Lower lobe of right lung (tissue), 2 donors: ENCODE data around the gene SYNE2. TPM values are rescaled to one million over a fixed set of nuclear protein-coding genes. Genes with fewer than 3 reads are reported as not detected.
A peak's percentile ranks its signal among the peaks of the same experiment; 100 is the strongest.

ENCODE experiments used
- ATAC-seq, 2 donors: fragments of 200-7000 bp; cut with Tn5 transposase; one replicate each; pipeline ENCODE4 v1.9.1; 2020 to 2022; ENCODE audit warnings: mild to moderate bottlenecking in 2 of 2, moderate library complexity in 2 of 2
- DNase-seq: peaks from one replicate; pipeline ENCODE4 v3.0.0-alpha.2; 2020
- H3K27ac ChIP-seq: fragments of 200-600 bp; one replicate; pipeline ENCODE4 v1.8.0; 2022
- H3K27me3 ChIP-seq: fragments of 200-600 bp; one replicate; pipeline ENCODE4 v1.8.0; 2022; ENCODE audit warnings: low read depth
- H3K36me3 ChIP-seq: fragments of 200-600 bp; one replicate; pipeline ENCODE4 v1.8.0; 2022; ENCODE audit warnings: mild to moderate bottlenecking
- H3K4me1 ChIP-seq: fragments of 200-600 bp; one replicate; pipeline ENCODE4 v1.8.0; 2022
- H3K4me3 ChIP-seq: fragments of 200-600 bp; one replicate; pipeline ENCODE4 v1.8.0; 2022; ENCODE audit warnings: mild to moderate bottlenecking
- H3K9me3 ChIP-seq: fragments of 200-600 bp; one replicate; pipeline ENCODE4 v1.8.0; 2022
- intact Hi-C: fragments of 100-400 bp; cut with DNase I; formaldehyde crosslinking; loops from one replicate; pipeline ENCODE4 v1.11.0; 2022
- total RNA-seq: library from RNA; stranded (reverse); fragmentation: NEBNext Ultra II Directional; extraction: Animal tissue kit (Norgen Biotek cat#: 25700); gene quantifications from one replicate; pipeline ENCODE4 v1.2.1, GENCODE V29; 2021
- TF ChIP-seq, protein P1 (sequence below): fragments of 200-600 bp; IDR thresholded peaks from one replicate; pipeline ENCODE4 v1.8.0; 2022; ENCODE audit warnings: antibody characterized with exemption, mild to moderate bottlenecking
- donor health status: DM: no; HTN: yes; CAD: no; lungs with severe emphysema.

Gene SYNE2
- total RNA-seq, 1 donor from 2014 or later, result 129 TPM

DNA sequence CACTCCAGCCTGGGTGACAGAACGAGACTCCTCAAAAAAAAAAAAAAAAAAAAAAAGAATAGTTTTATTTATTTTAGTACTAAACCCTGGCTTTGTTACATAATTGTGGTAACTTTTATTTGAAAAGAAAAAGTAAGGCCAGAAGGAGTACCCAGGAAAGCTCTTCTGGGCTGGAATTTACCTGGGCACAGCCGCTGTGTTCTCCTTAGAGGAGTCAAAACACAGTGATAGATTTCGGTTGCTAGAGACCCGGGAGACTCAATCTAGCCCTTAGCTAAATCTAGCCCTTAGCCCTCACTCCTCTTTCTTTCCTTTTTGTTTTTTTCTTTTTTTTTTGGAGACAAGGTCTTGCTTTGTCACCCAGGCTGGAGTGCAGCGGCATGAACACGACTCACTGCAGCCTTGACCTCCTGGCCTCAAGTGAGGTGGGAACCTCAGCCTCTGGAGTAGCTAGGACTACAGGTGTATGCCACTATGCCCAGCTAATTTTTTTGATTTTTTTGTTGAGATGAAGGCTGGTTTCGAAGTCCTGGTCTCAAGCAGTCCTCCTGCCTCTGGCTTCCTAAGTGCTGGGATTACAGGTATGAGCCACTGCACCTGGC, 49.7 kb downstream of the SYNE2 start:
- ATAC-seq, result peak; percentile 80 to 89

DNA sequence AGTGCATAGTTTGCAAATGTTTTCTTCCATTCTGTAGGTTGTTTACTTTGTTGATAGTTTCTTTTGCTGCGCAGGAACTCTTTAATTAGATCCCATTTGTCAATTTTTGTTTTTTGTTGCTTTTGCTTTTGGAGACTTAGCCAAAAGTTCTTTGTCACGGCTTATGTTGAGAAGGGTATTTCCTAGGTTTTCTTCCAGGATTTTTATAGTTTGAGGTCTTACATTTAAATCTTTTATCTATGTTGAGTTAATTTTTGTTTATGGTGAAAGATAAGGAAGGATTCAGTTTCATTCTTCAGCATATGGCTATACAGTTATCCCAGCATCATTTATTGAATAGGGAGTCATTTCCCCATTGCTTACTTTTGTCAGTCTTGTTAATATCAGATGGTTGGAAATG, 51.9 kb downstream of the SYNE2 start:
- no peaks in the 10 kb centered on the region for H3K9me3 ChIP-seq
- no peak overlapping the region for H3K4me3 ChIP-seq
- H3K4me1 ChIP-seq, result peaks cover 41% of the 10 kb centered on the region
- no peaks in the 10 kb centered on the region for H3K27me3 ChIP-seq
- ATAC-seq (no peak), DNase-seq (no peak)
- no peaks in the 10 kb centered on the region for H3K36me3 ChIP-seq
- intact Hi-C loops, result no loop called here
- TF ChIP-seq, protein P1, sequence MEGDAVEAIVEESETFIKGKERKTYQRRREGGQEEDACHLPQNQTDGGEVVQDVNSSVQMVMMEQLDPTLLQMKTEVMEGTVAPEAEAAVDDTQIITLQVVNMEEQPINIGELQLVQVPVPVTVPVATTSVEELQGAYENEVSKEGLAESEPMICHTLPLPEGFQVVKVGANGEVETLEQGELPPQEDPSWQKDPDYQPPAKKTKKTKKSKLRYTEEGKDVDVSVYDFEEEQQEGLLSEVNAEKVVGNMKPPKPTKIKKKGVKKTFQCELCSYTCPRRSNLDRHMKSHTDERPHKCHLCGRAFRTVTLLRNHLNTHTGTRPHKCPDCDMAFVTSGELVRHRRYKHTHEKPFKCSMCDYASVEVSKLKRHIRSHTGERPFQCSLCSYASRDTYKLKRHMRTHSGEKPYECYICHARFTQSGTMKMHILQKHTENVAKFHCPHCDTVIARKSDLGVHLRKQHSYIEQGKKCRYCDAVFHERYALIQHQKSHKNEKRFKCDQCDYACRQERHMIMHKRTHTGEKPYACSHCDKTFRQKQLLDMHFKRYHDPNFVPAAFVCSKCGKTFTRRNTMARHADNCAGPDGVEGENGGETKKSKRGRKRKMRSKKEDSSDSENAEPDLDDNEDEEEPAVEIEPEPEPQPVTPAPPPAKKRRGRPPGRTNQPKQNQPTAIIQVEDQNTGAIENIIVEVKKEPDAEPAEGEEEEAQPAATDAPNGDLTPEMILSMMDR, result no peak
- H3K27ac ChIP-seq, result no peak overlapping the region

More for the DNA sequence above, 49.7 kb downstream of the SYNE2 start:
- intact Hi-C loops, result no loop called here
- peak overlapping the region; percentile 65 for H3K27ac ChIP-seq
- no peaks in the 10 kb centered on the region for H3K9me3 ChIP-seq
- H3K27me3 ChIP-seq, result no peaks in the 10 kb centered on the region
- DNase-seq, result no peak
- no peak overlapping the region for H3K4me3 ChIP-seq
- H3K36me3 ChIP-seq, result no peaks in the 10 kb centered on the region
- TF ChIP-seq, protein P1, result no peak
- H3K4me1 ChIP-seq, result peaks cover 30% of the 10 kb centered on the region

DNA sequence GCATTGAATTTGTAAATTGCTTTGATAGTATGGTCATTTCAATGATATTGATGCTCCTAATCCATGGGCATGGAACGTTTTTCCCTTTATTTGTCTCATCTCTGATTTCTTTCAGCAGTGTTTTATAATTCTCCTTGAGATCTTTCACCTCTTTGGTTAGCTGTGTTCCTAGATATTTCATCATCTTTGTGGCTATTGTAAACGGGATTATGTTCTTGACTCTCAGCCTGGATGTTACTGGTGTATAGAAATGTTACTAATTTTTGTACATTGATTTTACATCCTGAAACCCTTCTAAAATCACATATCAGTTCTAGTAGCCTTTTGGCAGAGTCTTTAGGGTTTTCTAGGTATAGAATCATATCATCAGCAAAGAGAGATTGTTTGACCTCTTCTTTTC, 52.6 kb downstream of the SYNE2 start:
- Histone ChIP-seq H3K9me3 (no peaks in the 10 kb centered on the region), H3K4me1 (peaks cover 41% of the 10 kb centered on the region), H3K27ac (no peak overlapping the region), H3K4me3 (no peak overlapping the region), H3K27me3 (no peaks in the 10 kb centered on the region), H3K36me3 (no peaks in the 10 kb centered on the region)
- ATAC-seq (no peak), DNase-seq (no peak)
- TF ChIP-seq, protein P1, result no peak
- intact Hi-C loops, result no loop called here

DNA sequence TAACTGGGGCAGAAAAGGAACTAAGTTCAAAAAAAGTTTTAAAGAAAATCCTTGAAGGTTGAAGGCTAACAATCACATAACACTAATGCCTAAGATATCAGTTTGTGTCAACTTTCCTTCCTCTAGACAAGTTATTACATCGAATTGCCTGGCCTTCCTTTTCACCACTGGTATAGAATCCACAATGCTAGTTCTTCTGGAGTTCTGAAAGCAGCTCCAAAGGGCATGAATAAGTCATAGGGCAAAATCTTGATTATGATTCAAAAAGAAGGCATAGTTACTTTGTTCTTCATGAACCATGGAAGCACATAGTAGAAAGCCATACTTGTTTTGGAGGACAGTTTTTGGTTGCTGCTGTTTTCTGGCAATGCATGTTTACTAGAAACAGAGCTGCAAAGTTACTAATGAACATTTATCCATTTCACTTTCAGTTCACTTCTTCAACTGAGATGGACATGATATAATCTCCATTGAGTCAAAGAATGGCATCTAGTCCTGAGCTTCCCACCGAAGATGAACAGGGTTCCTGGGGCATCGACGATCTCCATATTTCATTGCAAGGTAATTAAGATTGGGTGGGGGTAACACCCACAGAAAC, 56.0 kb downstream of the SYNE2 start:
- Histone ChIP-seq H3K4me3 (peak overlapping the region; percentile 2), H3K4me1 (peaks cover 21% of the 10 kb centered on the region), H3K27ac (peak overlapping the region; percentile 25), H3K27me3 (no peaks in the 10 kb centered on the region), H3K9me3 (no peaks in the 10 kb centered on the region), H3K36me3 (no peaks in the 10 kb centered on the region)
- ATAC-seq (no peak), DNase-seq (no peak)
- TF ChIP-seq, protein P1, result no peak
- intact Hi-C loops, result no loop called here

DNA sequence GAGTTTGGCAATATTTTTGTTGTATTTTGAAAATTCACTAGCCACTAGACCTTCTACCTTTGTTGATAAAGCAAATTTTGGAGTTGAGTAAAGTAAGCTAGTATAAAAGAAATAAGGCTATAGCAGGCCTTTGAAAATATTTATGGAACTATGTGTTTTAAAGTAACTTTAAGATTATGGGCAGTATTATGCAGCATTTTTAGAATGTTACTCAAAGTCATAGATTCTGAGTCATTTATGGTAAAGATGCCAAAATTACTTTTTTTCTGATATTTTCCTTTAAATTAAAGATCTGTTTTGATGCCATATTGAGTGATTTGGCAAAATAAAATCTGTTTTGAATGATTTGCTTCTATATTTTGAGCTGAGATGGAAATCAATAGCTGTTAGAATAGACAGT, 57.2 kb downstream of the SYNE2 start:
- TF ChIP-seq, protein P1, result no peak
- intact Hi-C loops, result no loop called here
- Histone ChIP-seq H3K4me1 (peaks cover 21% of the 10 kb centered on the region), H3K27ac (no peak overlapping the region), H3K4me3 (no peak overlapping the region), H3K36me3 (no peaks in the 10 kb centered on the region), H3K9me3 (no peaks in the 10 kb centered on the region), H3K27me3 (no peaks in the 10 kb centered on the region)
- DNase-seq (no peak), ATAC-seq (no peak)
